ENCODE data around the gene TFAM.

DNA sequence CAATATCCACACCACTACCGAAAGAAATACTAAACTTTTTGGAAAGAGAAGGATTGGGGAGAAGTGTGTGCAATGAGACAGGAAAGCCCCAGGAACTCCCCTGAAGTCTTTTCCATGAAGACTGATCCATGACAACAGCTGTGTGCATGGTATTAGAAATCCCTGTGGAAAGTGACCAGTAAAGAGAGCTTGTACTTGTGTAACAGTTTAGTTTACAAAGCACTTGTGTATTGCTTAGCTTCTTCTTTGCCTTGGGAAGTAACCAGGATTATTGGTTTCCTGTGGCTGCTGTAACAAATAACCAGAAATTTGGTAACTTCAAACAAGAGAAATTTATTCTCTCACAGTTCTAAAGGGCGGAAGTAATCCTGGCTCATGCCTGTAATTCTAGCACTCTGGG lies 18.8 kb downstream of the TFAM start:
- TF ChIP-seq, protein P1, sequence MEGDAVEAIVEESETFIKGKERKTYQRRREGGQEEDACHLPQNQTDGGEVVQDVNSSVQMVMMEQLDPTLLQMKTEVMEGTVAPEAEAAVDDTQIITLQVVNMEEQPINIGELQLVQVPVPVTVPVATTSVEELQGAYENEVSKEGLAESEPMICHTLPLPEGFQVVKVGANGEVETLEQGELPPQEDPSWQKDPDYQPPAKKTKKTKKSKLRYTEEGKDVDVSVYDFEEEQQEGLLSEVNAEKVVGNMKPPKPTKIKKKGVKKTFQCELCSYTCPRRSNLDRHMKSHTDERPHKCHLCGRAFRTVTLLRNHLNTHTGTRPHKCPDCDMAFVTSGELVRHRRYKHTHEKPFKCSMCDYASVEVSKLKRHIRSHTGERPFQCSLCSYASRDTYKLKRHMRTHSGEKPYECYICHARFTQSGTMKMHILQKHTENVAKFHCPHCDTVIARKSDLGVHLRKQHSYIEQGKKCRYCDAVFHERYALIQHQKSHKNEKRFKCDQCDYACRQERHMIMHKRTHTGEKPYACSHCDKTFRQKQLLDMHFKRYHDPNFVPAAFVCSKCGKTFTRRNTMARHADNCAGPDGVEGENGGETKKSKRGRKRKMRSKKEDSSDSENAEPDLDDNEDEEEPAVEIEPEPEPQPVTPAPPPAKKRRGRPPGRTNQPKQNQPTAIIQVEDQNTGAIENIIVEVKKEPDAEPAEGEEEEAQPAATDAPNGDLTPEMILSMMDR (IDR thresholded peaks at IDR 0.05): no peak
- TF ChIP-seq POLR2A (IDR thresholded peaks at IDR 0.05): no peak
